Upper lobe of left lung (tissue), 6 donors: ENCODE results near the gene CLTCL1. TPM values are rescaled to one million over a fixed set of nuclear protein-coding genes. Genes with fewer than 3 reads are reported as not detected.

Experiments used
- ATAC-seq, 2 donors: fragments of 200-7000 bp; cut with Tn5 transposase; one replicate each; pipeline ENCODE4 v1.9.1; 2022; ENCODE audit warnings: mild to moderate bottlenecking in 2 of 2, moderate library complexity in 2 of 2; ENCODE audit not compliant: low FRiP score in 2 of 2
- DNase-seq, 2 donors: peaks; one replicate each; pipeline ENCODE4 v3.0.0-alpha.2; 2019 to 2020
- H3K27ac ChIP-seq, 4 donors: fragments of 200-600 bp; sonication (generic); one replicate each; pipeline ENCODE4 v1.5.1; 2016 to 2019
- H3K27me3 ChIP-seq, 4 donors: fragments of 200-600 bp; sonication (generic); one replicate each; pipeline ENCODE4 v1.5.1; 2017 to 2019
- H3K36me3 ChIP-seq, 4 donors: fragments of 200-600 bp; sonication (generic); one replicate each; pipeline ENCODE4 v1.5.1; 2016 to 2019
- H3K4me1 ChIP-seq, 4 donors: fragments of 200-600 bp; sonication (generic); one replicate each; pipeline ENCODE4 v1.5.1; 2018 to 2019
- H3K4me3 ChIP-seq, 4 donors: fragments of 200-600 bp; sonication (generic); one replicate each; pipeline ENCODE4 v1.5.1; 2017 to 2019; ENCODE audit warnings: mild to moderate bottlenecking in 2 of 4, moderate library complexity in 1 of 4
- H3K9me3 ChIP-seq, 4 donors: fragments of 200-600 bp; sonication (generic); one replicate each; pipeline ENCODE4 v1.5.1; 2018 to 2019
- EP300 ChIP-seq, 4 donors: sonication (generic); formaldehyde crosslinking; IDR thresholded peaks; one replicate each; pipeline ENCODE4 v1.5.1; 2017; ENCODE audit warnings: antibody characterized with exemption in 4 of 4, control low read depth in 2 of 4
- POLR2A ChIP-seq, 4 donors: fragments of 450-650 bp; IDR thresholded peaks; one replicate each; pipeline ENCODE4 v1.5.1; 2016 to 2017; ENCODE audit warnings: antibody characterized with exemption in 4 of 4, mild to moderate bottlenecking in 2 of 4
- POLR2AphosphoS5 ChIP-seq, 2 donors: sonication (generic); formaldehyde crosslinking; IDR thresholded peaks; one replicate each; pipeline ENCODE4 v1.5.1; 2017; ENCODE audit warnings: antibody characterized with exemption in 2 of 2
- whole genome bisulfite sequencing, 2 donors: methylation state at CpG; one replicate each; pipeline ENCODE4 v1.1.5; 2017 to 2018; 5-methylcytosine and 5-hydroxymethylcytosine counted together
- total RNA-seq, 6 donors: library from RNA; depleted of rRNA in 4 of 6; stranded (reverse); fragments of >200 nt in 4 of 6; gene quantifications; one replicate each; pipeline versions ENCODE4 v1.1.0 to v1.2.1, GENCODE V29; 2016 to 2021
- TF ChIP-seq, protein P1 (sequence below), 6 experiments: fragments of 450-650 bp in 4 of 6; fragments of 200-600 bp in 2 of 6; sonication (generic) in 2 of 6; IDR thresholded peaks; one replicate each; pipeline ENCODE4 v1.5.1; 2016 to 2019; ENCODE audit warnings: antibody characterized with exemption in 6 of 6
- donor health status: DM: no; HTN: no; CAD: no; lungs with moderate emphysema.
- donor health status: DM: no; HTN: yes; CAD: no; lungs with severe emphysema.

The CLTCL1 gene
- total RNA-seq, 6 donors from 2014 or later: 3.0 to 14.7 (median 6.0) TPM

- Histone ChIP-seq H3K27me3 (no peaks in the 10 kb centered on the region), H3K36me3 (peaks cover 0 to 25% (median 4%) of the 10 kb centered on the region in 4 donors), H3K27ac (no peak overlapping the region), H3K4me1 (no peaks in the 10 kb centered on the region), H3K4me3 (no peak overlapping the region), H3K9me3 (no peaks in the 10 kb centered on the region)
- 70 to 82% methylated on average over 11 to 23 of the region's 23 CpGs for WGBS, 2 donors
- TF ChIP-seq POLR2A (IDR thresholded peaks at IDR 0.05) (no peak), POLR2AphosphoS5 (IDR thresholded peaks at IDR 0.05) (no peak), EP300 (IDR thresholded peaks at IDR 0.05) (no peak)
- TF ChIP-seq, protein P1, sequence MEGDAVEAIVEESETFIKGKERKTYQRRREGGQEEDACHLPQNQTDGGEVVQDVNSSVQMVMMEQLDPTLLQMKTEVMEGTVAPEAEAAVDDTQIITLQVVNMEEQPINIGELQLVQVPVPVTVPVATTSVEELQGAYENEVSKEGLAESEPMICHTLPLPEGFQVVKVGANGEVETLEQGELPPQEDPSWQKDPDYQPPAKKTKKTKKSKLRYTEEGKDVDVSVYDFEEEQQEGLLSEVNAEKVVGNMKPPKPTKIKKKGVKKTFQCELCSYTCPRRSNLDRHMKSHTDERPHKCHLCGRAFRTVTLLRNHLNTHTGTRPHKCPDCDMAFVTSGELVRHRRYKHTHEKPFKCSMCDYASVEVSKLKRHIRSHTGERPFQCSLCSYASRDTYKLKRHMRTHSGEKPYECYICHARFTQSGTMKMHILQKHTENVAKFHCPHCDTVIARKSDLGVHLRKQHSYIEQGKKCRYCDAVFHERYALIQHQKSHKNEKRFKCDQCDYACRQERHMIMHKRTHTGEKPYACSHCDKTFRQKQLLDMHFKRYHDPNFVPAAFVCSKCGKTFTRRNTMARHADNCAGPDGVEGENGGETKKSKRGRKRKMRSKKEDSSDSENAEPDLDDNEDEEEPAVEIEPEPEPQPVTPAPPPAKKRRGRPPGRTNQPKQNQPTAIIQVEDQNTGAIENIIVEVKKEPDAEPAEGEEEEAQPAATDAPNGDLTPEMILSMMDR (IDR thresholded peaks at IDR 0.05): no peak
- ATAC-seq (no peak), DNase-seq (peak in 1 of 2 donors; percentile 52)
Measured at GRCh38 chr22:19195796-19196731, 95.5 kb downstream of the CLTCL1 start.

DNA sequence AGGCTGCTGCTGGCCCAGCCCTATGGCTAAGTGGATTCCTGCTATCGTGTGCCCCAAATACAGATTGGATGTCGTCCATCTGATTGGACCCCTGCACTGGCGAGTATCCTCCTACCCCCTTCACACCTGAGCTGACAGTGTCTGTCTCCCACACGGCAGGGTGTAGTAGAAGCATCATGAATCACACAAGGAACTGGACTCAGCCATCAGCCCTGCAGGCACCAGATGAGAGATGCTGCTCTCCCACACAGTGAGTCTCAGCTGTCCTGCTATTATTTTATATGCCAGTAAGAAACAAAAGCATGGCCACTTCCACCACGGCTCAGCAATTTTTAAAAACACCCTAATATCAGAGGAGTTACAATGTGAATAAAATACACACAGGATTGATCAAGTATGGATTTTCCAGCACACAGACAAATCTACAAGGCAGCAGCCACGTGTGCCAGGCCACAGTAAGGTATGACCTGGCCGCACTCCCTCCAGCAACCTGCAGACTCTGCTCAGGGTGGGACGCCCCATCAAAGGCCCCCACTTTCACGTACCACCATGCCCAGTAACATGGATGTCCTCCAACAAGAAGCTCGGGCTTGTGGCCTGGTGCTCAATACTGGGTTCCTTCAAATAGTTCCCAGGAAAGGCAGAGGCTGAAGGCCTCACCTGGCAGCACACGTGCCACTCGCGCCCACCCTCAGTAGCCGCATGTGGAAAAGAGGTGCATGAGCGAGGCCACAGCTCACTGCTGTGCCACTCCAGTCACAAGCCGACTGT lies 96.6 kb downstream of the CLTCL1 start:
- DNase-seq (no peak), ATAC-seq (no peak)
- no peak for TF ChIP-seq EP300 (IDR thresholded peaks at IDR 0.05)
- no peak for TF ChIP-seq POLR2A (IDR thresholded peaks at IDR 0.05)
- TF ChIP-seq, protein P1 (IDR thresholded peaks at IDR 0.05): no peak
- no peaks in the 10 kb centered on the region for H3K27me3 ChIP-seq
- H3K27ac ChIP-seq: no peak overlapping the region
- H3K9me3 ChIP-seq: no peaks in the 10 kb centered on the region
- H3K4me3 ChIP-seq: no peak overlapping the region
- no peaks in the 10 kb centered on the region for H3K4me1 ChIP-seq
- 93 to 96% methylated on average over 11 to 16 of the region's 16 CpGs for WGBS, 2 donors
- H3K36me3 ChIP-seq: peaks cover 0 to 25% (median 4%) of the 10 kb centered on the region in 4 donors

- Histone ChIP-seq H3K4me1 (no peaks in the 10 kb centered on the region), H3K36me3 (peaks cover 0 to 19% (median 3%) of the 10 kb centered on the region in 4 donors), H3K4me3 (no peak overlapping the region), H3K27ac (no peak overlapping the region), H3K27me3 (no peaks in the 10 kb centered on the region), H3K9me3 (no peaks in the 10 kb centered on the region)
- ATAC-seq (no peak), DNase-seq (no peak)
- TF ChIP-seq EP300 (IDR thresholded peaks at IDR 0.05): no peak
- TF ChIP-seq POLR2AphosphoS5 (IDR thresholded peaks at IDR 0.05): no peak
- no peak for TF ChIP-seq POLR2A (IDR thresholded peaks at IDR 0.05)
- TF ChIP-seq, protein P1 (IDR thresholded peaks at IDR 0.05): no peak
- 91 to 96% methylated on average over 6 of the region's 6 CpGs for WGBS, 2 donors
Measured at GRCh38 chr22:19193879-19194278, 97.6 kb downstream of the CLTCL1 start.

DNA sequence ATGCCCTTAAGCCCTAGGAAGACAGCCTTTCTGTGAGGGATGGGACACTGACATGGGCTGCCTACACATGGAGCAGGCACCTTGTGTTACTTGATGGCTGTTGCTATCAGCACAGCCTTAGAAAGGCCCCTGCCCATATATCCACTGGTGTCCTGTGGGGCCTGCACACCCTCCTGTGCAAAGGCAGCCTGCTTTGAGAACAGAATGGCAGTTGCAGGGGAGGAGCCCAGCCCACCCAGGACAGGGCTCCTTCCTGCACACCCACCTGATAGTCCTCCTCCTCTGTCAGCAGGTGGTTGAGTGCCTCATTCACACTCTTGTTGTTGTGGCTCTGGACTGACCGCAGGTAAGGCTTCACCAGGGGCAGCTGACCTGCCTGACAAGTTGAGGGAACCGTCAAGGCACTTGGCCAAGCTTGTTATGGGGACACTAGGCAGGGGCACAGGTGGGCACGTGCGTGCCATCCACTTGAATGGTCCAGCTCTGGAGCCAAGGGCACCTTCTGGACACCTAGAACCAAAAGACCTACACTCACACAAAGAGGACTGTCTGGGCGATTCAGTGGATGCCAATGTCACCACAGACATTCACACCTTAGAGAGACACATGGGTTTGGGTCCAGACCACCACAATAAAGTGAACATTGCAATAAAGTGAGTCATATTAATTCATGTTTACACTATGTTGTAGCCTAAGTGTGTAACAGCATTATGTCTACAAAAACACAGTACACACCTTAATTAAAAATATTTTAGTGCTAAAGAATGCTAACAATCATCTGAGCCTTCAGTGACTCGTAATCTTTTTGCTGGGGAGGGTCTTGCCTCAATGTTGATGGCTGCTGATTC lies 103.6 kb downstream of the CLTCL1 start:
- DNase-seq (no peak), ATAC-seq (no peak)
- Histone ChIP-seq H3K4me1 (no peaks in the 10 kb centered on the region), H3K9me3 (no peaks in the 10 kb centered on the region), H3K36me3 (no peaks in the 10 kb centered on the region), H3K27ac (no peak overlapping the region), H3K27me3 (no peaks in the 10 kb centered on the region), H3K4me3 (no peak overlapping the region)
- no peak for TF ChIP-seq EP300 (IDR thresholded peaks at IDR 0.05)
- WGBS, 2 donors: 84 to 88% methylated on average over 6 of the region's 6 CpGs
